Upper lobe of right lung (tissue), 1 donor: ENCODE data around the gene DSCAM. TPM values are rescaled to one million over a fixed set of nuclear protein-coding genes. Genes with fewer than 3 reads are reported as not detected.

Source experiments
- ATAC-seq: fragments of 200-7000 bp; cut with Tn5 transposase; one replicate; pipeline ENCODE4 v1.9.1; 2020; ENCODE audit warnings: mild to moderate bottlenecking, moderate library complexity
- DNase-seq: peaks from one replicate; pipeline ENCODE4 v3.0.0-alpha.2; 2020
- H3K27ac ChIP-seq: fragments of 200-600 bp; one replicate; pipeline ENCODE4 v1.8.0; 2022
- H3K27me3 ChIP-seq: fragments of 200-600 bp; one replicate; pipeline ENCODE4 v1.8.0; 2022; ENCODE audit warnings: mild to moderate bottlenecking
- H3K36me3 ChIP-seq: fragments of 200-600 bp; one replicate; pipeline ENCODE4 v1.8.0; 2022
- H3K4me1 ChIP-seq: fragments of 200-600 bp; one replicate; pipeline ENCODE4 v1.8.0; 2022
- H3K4me3 ChIP-seq: fragments of 200-600 bp; one replicate; pipeline ENCODE4 v1.8.0; 2022; ENCODE audit warnings: mild to moderate bottlenecking
- H3K9me3 ChIP-seq: fragments of 200-600 bp; one replicate; pipeline ENCODE4 v1.8.0; 2022
- CTCF ChIP-seq: fragments of 200-600 bp; IDR thresholded peaks from one replicate; pipeline ENCODE4 v1.8.0; 2022; ENCODE audit warnings: antibody characterized with exemption
- intact Hi-C: fragments of 100-400 bp; cut with DNase I; formaldehyde crosslinking; loops from one replicate; pipeline ENCODE4 v1.11.0; 2022
- total RNA-seq: library from RNA; stranded (reverse); fragmentation: NEBNext Ultra II Directional; extraction: Animal tissue kit (Norgen Biotek cat#: 25700); gene quantifications from one replicate; pipeline ENCODE4 v1.2.1, GENCODE V29; 2021
- donor health status: DM: no; HTN: yes; CAD: no; lungs with severe emphysema.

DSCAM gene
- total RNA-seq, 1 donor from 2014 or later, result not detected

- ATAC-seq, result no peak
Measured at GRCh38 chr21:40136571-40136970, 710.4 kb downstream of the DSCAM start.

GRCh38 chr21:40134731-40135492 is 712.0 kb downstream of the DSCAM start:
- ATAC-seq, result no peak
- Histone ChIP-seq H3K27ac (no peak overlapping the region), H3K36me3 (no peaks in the 10 kb centered on the region), H3K4me3 (no peak overlapping the region), H3K4me1 (no peaks in the 10 kb centered on the region), H3K9me3 (no peaks in the 10 kb centered on the region), H3K27me3 (no peaks in the 10 kb centered on the region)
- DNase-seq, result no peak
- TF ChIP-seq CTCF, result no peak
- intact Hi-C loops, result no loop called here

More at GRCh38 chr21:40136571-40136970, 710.4 kb downstream of the DSCAM start:
- Histone ChIP-seq H3K27ac (no peak overlapping the region), H3K4me3 (no peak overlapping the region), H3K27me3 (no peaks in the 10 kb centered on the region), H3K9me3 (no peaks in the 10 kb centered on the region), H3K36me3 (no peaks in the 10 kb centered on the region), H3K4me1 (no peaks in the 10 kb centered on the region)
- DNase-seq, result no peak
- no peak for TF ChIP-seq CTCF
- intact Hi-C loops, result no loop called here

- no peak overlapping the region for H3K4me3 ChIP-seq
- DNase-seq, result no peak
- H3K36me3 ChIP-seq, result no peaks in the 10 kb centered on the region
- intact Hi-C loops, result no loop called here
- H3K27ac ChIP-seq, result no peak overlapping the region
- no peaks in the 10 kb centered on the region for H3K4me1 ChIP-seq
- H3K27me3 ChIP-seq, result no peaks in the 10 kb centered on the region
- no peak for ATAC-seq
- no peaks in the 10 kb centered on the region for H3K9me3 ChIP-seq
- TF ChIP-seq CTCF, result no peak
Measured at GRCh38 chr21:40130476-40130875, 716.5 kb downstream of the DSCAM start.

- Histone ChIP-seq H3K9me3 (no peaks in the 10 kb centered on the region), H3K27me3 (no peaks in the 10 kb centered on the region), H3K36me3 (no peaks in the 10 kb centered on the region), H3K4me3 (no peak overlapping the region), H3K4me1 (no peaks in the 10 kb centered on the region), H3K27ac (no peak overlapping the region)
- intact Hi-C loops, result no loop called here
- DNase-seq (no peak), ATAC-seq (no peak)
- no peak for TF ChIP-seq CTCF
Measured at GRCh38 chr21:40129809-40130208, 717.1 kb downstream of the DSCAM start.

GRCh38 chr21:40128891-40129290 is 718.1 kb downstream of the DSCAM start:
- Histone ChIP-seq H3K27ac (no peak overlapping the region), H3K27me3 (no peaks in the 10 kb centered on the region), H3K4me3 (no peak overlapping the region), H3K9me3 (no peaks in the 10 kb centered on the region), H3K36me3 (no peaks in the 10 kb centered on the region), H3K4me1 (no peaks in the 10 kb centered on the region)
- intact Hi-C loops, result no loop called here
- DNase-seq (no peak), ATAC-seq (no peak)
- TF ChIP-seq CTCF, result no peak
